IMR-90 (cell line): Measurements from ENCODE around the gene PXYLP1. TPM values are rescaled to one million over a fixed set of nuclear protein-coding genes. Genes with fewer than 3 reads are reported as not detected.

Source experiments
- ATAC-seq: fragments of 200-7000 bp; cut with Tn5 transposase; 2 replicates; pipeline ENCODE4 v1.9.1; 2020; ENCODE audit warnings: low read depth, mild to moderate bottlenecking, moderate library complexity
- BruUV-seq: library from RNA; stranded (reverse); fragments of 400-500 nt; replicated peaks from 2 replicates; lab custom pipeline; 2021; lab: Mats Ljungman, UMichigan
- CTCF ChIA-PET: fragments of 300-600 bp; formaldehyde crosslinking; extraction: SDS; loops from one replicate; lab custom pipeline; 2021; ENCODE audit warnings: antibody characterized with exemption; lab: Yijun Ruan, JAX
- POLR2A ChIA-PET: fragments of 300-600 bp; sonication (Branson Sonifier 250); formaldehyde crosslinking; loops from one replicate; lab custom pipeline; 2022; ENCODE audit warnings: antibody characterized with exemption; ENCODE audit not compliant: unreplicated experiment; lab: Charles Lee
- DNase-seq: peaks from one replicate; pipeline ENCODE4 v3.0.0; 2013
- H2AFZ ChIP-seq: replicated peaks from 2 replicates; pipeline ENCODE3; 2013; ENCODE audit warnings: low read length, mild to moderate bottlenecking; ENCODE audit not compliant: poor library complexity
- H2AK5ac ChIP-seq: 2 replicates; pipeline ENCODE4 v1.6.1; 2013; ENCODE audit warnings: low read depth, low read length, inconsistent platforms
- H2AK9ac ChIP-seq: replicated peaks from 2 replicates; pipeline ENCODE3; 2013; ENCODE audit warnings: mild to moderate bottlenecking, low read depth, low read length, moderate library complexity; ENCODE audit not compliant: poor library complexity
- H2BK120ac ChIP-seq: 2 replicates; pipeline ENCODE4 v1.6.1; 2013; ENCODE audit warnings: low read depth, low read length, inconsistent platforms
- H2BK15ac ChIP-seq: 3 replicates; pipeline ENCODE4 v1.6.1; 2013; ENCODE audit warnings: low read depth, low read length, inconsistent platforms
- H2BK20ac ChIP-seq: 2 replicates; pipeline ENCODE4 v1.6.1; 2013; ENCODE audit warnings: low read depth, mild to moderate bottlenecking, inconsistent platforms, low read length, moderate library complexity
- H2BK5ac ChIP-seq: 2 replicates; pipeline ENCODE4 v1.6.1; 2013; ENCODE audit warnings: mild to moderate bottlenecking, low read depth, low read length, inconsistent platforms; ENCODE audit not compliant: poor library complexity, severe bottlenecking
- H3K14ac ChIP-seq: replicated peaks from 2 replicates; pipeline ENCODE4 v1.6.1; 2013; ENCODE audit warnings: low read depth, low read length, inconsistent platforms
- H3K18ac ChIP-seq: 2 replicates; pipeline ENCODE4 v1.6.1; 2013; ENCODE audit warnings: low read depth, low read length, control low read depth
- H3K23ac ChIP-seq: 2 replicates; pipeline ENCODE4 v1.6.1; 2013; ENCODE audit warnings: low read depth, low read length, inconsistent platforms
- H3K27ac ChIP-seq: 2 replicates; pipeline ENCODE4 v1.5.1; 2013; ENCODE audit warnings: mild to moderate bottlenecking, control low read depth, low read length; ENCODE audit not compliant: insufficient read depth
- H3K27me3 ChIP-seq: 2 replicates; pipeline ENCODE4 v1.6.1; 2013; ENCODE audit warnings: low read length; ENCODE audit not compliant: control insufficient read depth, insufficient read depth
- H3K36me3 ChIP-seq: 2 replicates; pipeline ENCODE4 v1.6.1; 2013; ENCODE audit warnings: low read length, mixed read lengths; ENCODE audit not compliant: control insufficient read depth, insufficient read depth
- H3K4ac ChIP-seq: 2 replicates; pipeline ENCODE4 v1.6.1; 2013; ENCODE audit warnings: low read depth, low read length, inconsistent platforms
- H3K4me1 ChIP-seq: 2 replicates; pipeline ENCODE4 v1.6.1; 2013; ENCODE audit warnings: low read length, mixed read lengths; ENCODE audit not compliant: control insufficient read depth, insufficient read depth
- H3K4me2 ChIP-seq: 2 replicates; pipeline ENCODE4 v1.6.1; 2013; ENCODE audit warnings: low read depth, mild to moderate bottlenecking, control low read depth, low read length, moderate library complexity
- H3K4me3 ChIP-seq: 2 replicates; pipeline ENCODE4 v1.5.1; 2013; ENCODE audit warnings: low read depth, mild to moderate bottlenecking, control low read depth, low read length, moderate library complexity; ENCODE audit not compliant: insufficient read depth
- H3K56ac ChIP-seq: 2 replicates; pipeline ENCODE4 v1.6.1; 2013; ENCODE audit warnings: low read length, inconsistent platforms; ENCODE audit not compliant: insufficient read depth; ENCODE audit errors: extremely low read depth
- H3K79me1 ChIP-seq, 2 experiments: 2 replicates each; pipeline ENCODE4 v1.6.1; 2013; ENCODE audit warnings: low read length in 2 of 2, inconsistent platforms in 1 of 2, low read depth in 1 of 2
- H3K9ac ChIP-seq: 2 replicates; pipeline ENCODE4 v1.6.1; 2013; ENCODE audit warnings: low read depth, low read length, control low read depth
- H3K9me1 ChIP-seq: 2 replicates; pipeline ENCODE4 v1.6.1; 2013; ENCODE audit warnings: low read length, inconsistent platforms; ENCODE audit not compliant: insufficient read depth
- H3K9me3 ChIP-seq: 2 replicates; pipeline ENCODE4 v1.6.1; 2013; ENCODE audit warnings: low read length; ENCODE audit not compliant: control insufficient read depth, insufficient read depth
- H4K20me1 ChIP-seq: 2 replicates; pipeline ENCODE4 v1.6.1; 2013; ENCODE audit warnings: low read length, inconsistent platforms; ENCODE audit not compliant: insufficient read depth
- H4K5ac ChIP-seq: 2 replicates; pipeline ENCODE4 v1.6.1; 2013; ENCODE audit warnings: mild to moderate bottlenecking, low read depth, low read length, control low read depth
- H4K8ac ChIP-seq, 2 experiments: 2 replicates each; pipeline ENCODE4 v1.6.1; 2013; ENCODE audit warnings: low read depth in 2 of 2, low read length in 2 of 2, control low read depth in 1 of 2, inconsistent platforms in 1 of 2
- H4K91ac ChIP-seq: 2 replicates; pipeline ENCODE4 v1.6.1; 2013; ENCODE audit warnings: low read depth, low read length, inconsistent platforms; ENCODE audit not compliant: insufficient read depth
- BHLHE40 ChIP-seq: fragments of 150-350 bp; IDR thresholded peaks from 2 replicates; pipeline ENCODE4 v1.6.1; 2016; ENCODE audit warnings: mild to moderate bottlenecking, low read depth, low read length
- CEBPB ChIP-seq: IDR thresholded peaks from 2 replicates; pipeline ENCODE4 v1.6.1; 2012; ENCODE audit warnings: low read depth, low read length, improper control_type of control experiment
- CHD1 ChIP-seq: IDR thresholded peaks from 2 replicates; pipeline ENCODE4 v1.6.1; 2012; ENCODE audit warnings: low read depth, low read length, improper control_type of control experiment
- FOS ChIP-seq: fragments of 150-350 bp; IDR thresholded peaks from 2 replicates; pipeline ENCODE4 v1.6.1; 2016; ENCODE audit warnings: low read depth, low read length
- MAFK ChIP-seq: IDR thresholded peaks from 2 replicates; pipeline ENCODE4 v1.6.1; 2012; ENCODE audit warnings: low read depth, low read length, improper control_type of control experiment
- MAZ ChIP-seq: IDR thresholded peaks from 2 replicates; pipeline ENCODE4 v1.6.1; 2012; ENCODE audit warnings: low read depth, mild to moderate bottlenecking, low read length, improper control_type of control experiment, moderate library complexity, borderline replicate concordance
- MXI1 ChIP-seq: IDR thresholded peaks from 2 replicates; pipeline ENCODE4 v1.6.1; 2012; ENCODE audit warnings: low read depth, mild to moderate bottlenecking, low read length, moderate library complexity, borderline replicate concordance
- NFE2L2 ChIP-seq: fragments of 150-350 bp; IDR thresholded peaks from 2 replicates; pipeline ENCODE4 v1.6.1; 2016; ENCODE audit warnings: low read depth, mild to moderate bottlenecking, low read length
- POLR2A ChIP-seq: IDR thresholded peaks from 2 replicates; pipeline ENCODE4 v1.6.1; 2012; ENCODE audit warnings: mild to moderate bottlenecking, low read depth, low read length
- RAD21 ChIP-seq: IDR thresholded peaks from 2 replicates; pipeline ENCODE4 v1.6.1; 2012; ENCODE audit warnings: low read length, improper control_type of control experiment
- RCOR1 ChIP-seq: IDR thresholded peaks from 2 replicates; pipeline ENCODE4 v1.6.1; 2012; ENCODE audit warnings: mild to moderate bottlenecking, low read length, improper control_type of control experiment; ENCODE audit not compliant: insufficient replicate concordance
- RFX5 ChIP-seq: IDR thresholded peaks from 2 replicates; pipeline ENCODE4 v1.8.0; 2012; ENCODE audit warnings: low read depth, mild to moderate bottlenecking, low read length, moderate library complexity
- SMC3 ChIP-seq: fragments of 150-350 bp; IDR thresholded peaks from 2 replicates; pipeline ENCODE4 v1.6.1; 2016; ENCODE audit warnings: low read depth, mild to moderate bottlenecking, antibody characterized with exemption, low read length, moderate library complexity
- WGBS, 2 experiments: methylation state at CpG; one replicate each; pipeline versions ENCODE4 v1.1.5 to v1.1.7; 2013; ENCODE audit warnings: missing lambda C conversion rate in 2 of 2; ENCODE audit not compliant: insufficient read length in 1 of 2; ENCODE audit errors: extremely low coverage in 2 of 2; 5-methylcytosine and 5-hydroxymethylcytosine counted together
- dilution Hi-C: fragments of 300-500 bp; cut with HindIII; formaldehyde crosslinking; loops from one replicate; pipeline ENCODE4 v1.14.3; 2018; ENCODE audit warnings: low sequenced_read_pairs; ENCODE audit not compliant: unreplicated experiment
- in situ Hi-C: fragments of 300-500 bp; cut with MboI; formaldehyde crosslinking; loops from 3 replicates; pipeline ENCODE4 v1.14.3; 2019; ENCODE audit warnings: low sequenced_read_pairs, inconsistent platforms, mixed read lengths
- intact Hi-C: fragments of 100-400 bp; cut with micrococcal nuclease; formaldehyde crosslinking; loops from 2 replicates; pipeline ENCODE4 v1.10.0; 2022
- polyA plus RNA-seq, 3 experiments: library from polyadenylated mRNA; depleted of rRNA; stranded (reverse); fragments of >200 nt; gene quantifications; 2 replicates each; pipeline ENCODE4 v1.2.3, GENCODE V29; 2012; ENCODE audit warnings: low replicate concordance in 1 of 3
- total RNA-seq: library from RNA; depleted of rRNA; stranded (reverse); fragments of >200 nt; gene quantifications from 2 replicates; pipeline ENCODE4 v1.2.3, GENCODE V29; 2012
- TF ChIP-seq, protein P1 (sequence below): conservative IDR thresholded peaks from 2 replicates; pipeline ENCODE4 v1.5.1; 2012; ENCODE audit warnings: mild to moderate bottlenecking, low read depth, low read length, improper control_type of control experiment
- TF ChIP-seq, protein P2 (sequence below): fragments of 150-350 bp; IDR thresholded peaks from 2 replicates; pipeline ENCODE4 v1.6.1; 2016; ENCODE audit warnings: low read depth, mild to moderate bottlenecking, low read length, moderate library complexity, borderline replicate concordance

PXYLP1 gene
- total and polyA plus RNA-seq, 2 of the 4 experiments (the other 2 are of a cell fraction): 11.7 to 15.6 TPM

DNA sequence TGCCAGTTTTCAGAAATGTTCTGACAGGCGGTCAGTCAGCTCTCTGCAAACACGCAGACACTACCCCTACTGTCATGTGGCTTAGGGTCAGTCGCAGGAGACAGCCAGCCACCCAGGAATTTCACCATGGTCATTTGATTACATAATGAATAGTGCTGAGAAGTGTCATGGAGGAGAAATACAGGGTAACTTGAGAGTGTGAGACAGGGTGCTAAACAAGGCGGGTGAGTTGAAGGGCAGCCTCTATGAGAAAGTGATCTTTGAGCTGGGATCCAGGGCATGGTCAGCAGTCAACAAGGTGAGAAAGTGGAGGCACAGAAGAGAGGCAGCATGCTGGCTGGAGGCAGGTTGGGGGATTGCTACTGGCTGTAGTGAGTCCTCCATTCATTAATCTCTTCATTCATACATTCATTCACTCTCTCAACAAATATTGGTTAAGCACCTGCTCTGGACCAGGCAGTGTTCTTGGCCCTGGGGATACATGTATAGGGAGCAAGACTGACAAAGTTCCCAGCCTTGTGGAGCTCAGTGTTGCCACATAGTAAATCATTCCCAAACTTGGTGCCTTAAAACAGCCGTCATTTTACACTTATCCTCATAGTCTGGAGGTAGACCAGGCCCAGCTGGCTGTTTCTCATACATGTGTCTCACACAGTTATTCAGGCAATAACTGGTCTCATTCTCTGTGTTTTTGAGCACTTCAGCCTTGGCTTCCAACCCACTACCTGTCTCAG is 14.8 kb downstream of the PXYLP1 start (continued):
- no peak for TF ChIP-seq CEBPB

DNA sequence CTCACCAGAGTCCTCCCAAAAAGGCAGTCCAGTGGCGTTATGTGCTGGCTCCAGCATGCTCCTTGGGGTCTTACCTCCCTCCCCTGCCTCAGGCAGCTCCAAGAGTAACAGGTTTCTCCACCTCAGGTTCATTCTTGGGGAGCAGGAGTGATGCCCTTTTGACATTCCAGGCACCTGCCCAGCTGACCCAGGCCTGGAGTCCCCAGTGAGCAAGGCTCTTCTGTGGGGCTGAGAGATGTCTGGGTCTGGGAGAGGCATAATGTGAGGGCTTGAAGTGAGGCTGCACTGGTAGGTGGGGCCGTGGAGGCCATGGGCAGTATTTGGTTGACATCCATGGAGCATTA is 15.3 kb downstream of the PXYLP1 start:
- no peak overlapping the region for H3K4ac ChIP-seq
- H3K9ac ChIP-seq: no peak overlapping the region
- no peak overlapping the region for H3K4me2 ChIP-seq
- peaks cover 5% of the 10 kb centered on the region; the same call in 1 of the 2 replicates for H3K4me1 ChIP-seq
- H2BK15ac ChIP-seq: no peak overlapping the region
- dilution Hi-C loops: no loop called here
- ATAC-seq (no peak), DNase-seq (no peak)
- H3K18ac ChIP-seq: no peak overlapping the region
- H3K27ac ChIP-seq: no peak overlapping the region
- no peak overlapping the region for H4K5ac ChIP-seq
- H3K23ac ChIP-seq: no peak overlapping the region
- no peak overlapping the region for H2AFZ ChIP-seq
- H4K91ac ChIP-seq: no peak overlapping the region
- no peak overlapping the region for H4K8ac ChIP-seq
- peaks cover 9% of the 10 kb centered on the region; the same call in 1 of the 2 replicates for H3K9me1 ChIP-seq
- ChIA-PET POLR2A (no interaction called here), CTCF (interaction anchor here (1.2 to 1.8 kb wide), 2 partner anchors 15 to 26 kb away, joined by 3 to 4 read pairs; partner anchors contain the start of gene PXYLP1)
- H3K9me3 ChIP-seq: no peaks in the 10 kb centered on the region
- no peaks in the 10 kb centered on the region for H3K36me3 ChIP-seq
- in situ Hi-C loops: no loop called here
- H2AK9ac ChIP-seq: no peak overlapping the region
- no TSS peak for BruUV-seq
- no peak overlapping the region for H2BK5ac ChIP-seq
- H4K20me1 ChIP-seq: no peaks in the 10 kb centered on the region
- no peaks in the 10 kb centered on the region for H3K27me3 ChIP-seq
- H2BK120ac ChIP-seq: no peak overlapping the region
- no CpG with 5 or more reads among the region's 2 CpGs for WGBS, 2 experiments
- intact Hi-C loops: no loop called here
- no peak overlapping the region for H2BK20ac ChIP-seq
- no peak overlapping the region for H3K4me3 ChIP-seq
- H3K14ac ChIP-seq: no peak overlapping the region
- H2AK5ac ChIP-seq: no peak overlapping the region
- peaks cover 0 to 7% of the 10 kb centered on the region in 2 experiments; a peak in 1 of 4 replicates for H3K79me1 ChIP-seq
- no peak overlapping the region for H3K56ac ChIP-seq
- no peak for TF ChIP-seq FOS
- TF ChIP-seq NFE2L2: no peak
- TF ChIP-seq CEBPB: no peak
- no peak for TF ChIP-seq RCOR1
- TF ChIP-seq, protein P1, sequence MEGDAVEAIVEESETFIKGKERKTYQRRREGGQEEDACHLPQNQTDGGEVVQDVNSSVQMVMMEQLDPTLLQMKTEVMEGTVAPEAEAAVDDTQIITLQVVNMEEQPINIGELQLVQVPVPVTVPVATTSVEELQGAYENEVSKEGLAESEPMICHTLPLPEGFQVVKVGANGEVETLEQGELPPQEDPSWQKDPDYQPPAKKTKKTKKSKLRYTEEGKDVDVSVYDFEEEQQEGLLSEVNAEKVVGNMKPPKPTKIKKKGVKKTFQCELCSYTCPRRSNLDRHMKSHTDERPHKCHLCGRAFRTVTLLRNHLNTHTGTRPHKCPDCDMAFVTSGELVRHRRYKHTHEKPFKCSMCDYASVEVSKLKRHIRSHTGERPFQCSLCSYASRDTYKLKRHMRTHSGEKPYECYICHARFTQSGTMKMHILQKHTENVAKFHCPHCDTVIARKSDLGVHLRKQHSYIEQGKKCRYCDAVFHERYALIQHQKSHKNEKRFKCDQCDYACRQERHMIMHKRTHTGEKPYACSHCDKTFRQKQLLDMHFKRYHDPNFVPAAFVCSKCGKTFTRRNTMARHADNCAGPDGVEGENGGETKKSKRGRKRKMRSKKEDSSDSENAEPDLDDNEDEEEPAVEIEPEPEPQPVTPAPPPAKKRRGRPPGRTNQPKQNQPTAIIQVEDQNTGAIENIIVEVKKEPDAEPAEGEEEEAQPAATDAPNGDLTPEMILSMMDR: no peak
- no peak for TF ChIP-seq RFX5
- no peak for TF ChIP-seq BHLHE40
- TF ChIP-seq MXI1: no peak
- TF ChIP-seq, protein P2, sequence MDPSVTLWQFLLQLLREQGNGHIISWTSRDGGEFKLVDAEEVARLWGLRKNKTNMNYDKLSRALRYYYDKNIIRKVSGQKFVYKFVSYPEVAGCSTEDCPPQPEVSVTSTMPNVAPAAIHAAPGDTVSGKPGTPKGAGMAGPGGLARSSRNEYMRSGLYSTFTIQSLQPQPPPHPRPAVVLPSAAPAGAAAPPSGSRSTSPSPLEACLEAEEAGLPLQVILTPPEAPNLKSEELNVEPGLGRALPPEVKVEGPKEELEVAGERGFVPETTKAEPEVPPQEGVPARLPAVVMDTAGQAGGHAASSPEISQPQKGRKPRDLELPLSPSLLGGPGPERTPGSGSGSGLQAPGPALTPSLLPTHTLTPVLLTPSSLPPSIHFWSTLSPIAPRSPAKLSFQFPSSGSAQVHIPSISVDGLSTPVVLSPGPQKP: no peak
- TF ChIP-seq RAD21: no peak
- TF ChIP-seq SMC3: no peak
- TF ChIP-seq MAFK: no peak
- TF ChIP-seq POLR2A: no peak
- no peak for TF ChIP-seq MAZ
- no peak for TF ChIP-seq CHD1
